Skeletal muscle cell (primary cell): ENCODE measurements around the gene COPS4.
"Not testable (repeated sequence)": the region's sequence is repeated elsewhere in the genome, so short reads cannot be mapped to it uniquely, and the experiment has no call there.

ENCODE experiments used
- DNase-seq: peaks from one replicate; pipeline ENCODE4 v3.0.0-alpha.2; 2010; ENCODE audit warnings: low read depth
- H3K4me3 ChIP-seq: 2 replicates; pipeline ENCODE4 v1.5.1; 2011; ENCODE audit warnings: low read depth, mild to moderate bottlenecking, control low read depth, low read length, moderate library complexity

COPS4 gene

GRCh38 chr4:83022724-83023450 is 12.1 kb upstream of the COPS4 start:
- DNase-seq, result peak; percentile 37

GRCh38 chr4:83023599-83023998 is 11.4 kb upstream of the COPS4 start:
- not testable (repeated sequence) for H3K4me3 ChIP-seq, DNase-seq

More at GRCh38 chr4:83022724-83023450, 12.1 kb upstream of the COPS4 start:
- H3K4me3 ChIP-seq, result no peak overlapping the region

DNA sequence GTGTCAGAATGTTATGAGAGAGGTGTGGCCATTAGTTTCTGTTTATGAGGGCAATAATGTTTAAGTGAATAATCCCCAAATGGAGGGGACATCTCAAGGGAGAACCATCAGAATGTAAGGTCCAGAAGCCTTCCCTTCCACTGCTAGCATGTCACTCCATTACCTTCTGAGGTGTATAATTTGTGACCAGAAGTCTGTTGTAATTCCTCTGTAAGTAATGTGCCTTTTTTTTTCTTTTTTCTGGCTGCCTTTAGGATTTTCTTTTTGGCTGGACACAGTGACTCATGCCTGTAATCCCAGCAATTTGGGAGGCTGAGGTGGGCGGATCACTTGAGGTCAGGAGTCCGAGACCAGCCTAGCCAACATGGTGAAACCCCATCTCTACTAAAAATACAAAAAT is 10.8 kb upstream of the COPS4 start:
- H3K4me3 ChIP-seq, result no peak overlapping the region
- DNase-seq, result no peak

GRCh38 chr4:83025563-83025962 is 9.4 kb upstream of the COPS4 start:
- no peak overlapping the region for H3K4me3 ChIP-seq
- DNase-seq, result no peak

- no peak overlapping the region for H3K4me3 ChIP-seq
- DNase-seq, result no peak
Measured at GRCh38 chr4:83028976-83029375, 6.0 kb upstream of the COPS4 start.

DNA sequence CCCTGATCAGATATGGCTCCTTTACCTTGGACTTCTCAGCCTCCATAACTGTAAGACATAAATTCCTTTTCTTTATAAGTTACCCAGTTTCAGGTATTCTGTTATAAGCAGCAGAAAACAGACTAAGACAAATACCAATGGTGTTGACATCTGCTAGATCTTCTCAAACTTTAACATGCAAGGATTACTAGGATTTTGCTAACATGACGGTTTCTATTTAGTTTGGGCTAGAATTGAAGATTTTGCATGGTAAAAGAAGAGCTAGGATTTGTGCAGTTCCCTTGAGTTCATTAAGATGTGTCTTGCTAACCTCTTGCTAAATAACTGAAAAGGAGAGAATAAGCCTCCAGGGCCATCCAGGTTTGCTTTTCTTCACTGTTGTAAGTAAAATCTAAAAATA is 5.3 kb upstream of the COPS4 start:
- H3K4me3 ChIP-seq, result no peak overlapping the region
- DNase-seq, result no peak

DNA sequence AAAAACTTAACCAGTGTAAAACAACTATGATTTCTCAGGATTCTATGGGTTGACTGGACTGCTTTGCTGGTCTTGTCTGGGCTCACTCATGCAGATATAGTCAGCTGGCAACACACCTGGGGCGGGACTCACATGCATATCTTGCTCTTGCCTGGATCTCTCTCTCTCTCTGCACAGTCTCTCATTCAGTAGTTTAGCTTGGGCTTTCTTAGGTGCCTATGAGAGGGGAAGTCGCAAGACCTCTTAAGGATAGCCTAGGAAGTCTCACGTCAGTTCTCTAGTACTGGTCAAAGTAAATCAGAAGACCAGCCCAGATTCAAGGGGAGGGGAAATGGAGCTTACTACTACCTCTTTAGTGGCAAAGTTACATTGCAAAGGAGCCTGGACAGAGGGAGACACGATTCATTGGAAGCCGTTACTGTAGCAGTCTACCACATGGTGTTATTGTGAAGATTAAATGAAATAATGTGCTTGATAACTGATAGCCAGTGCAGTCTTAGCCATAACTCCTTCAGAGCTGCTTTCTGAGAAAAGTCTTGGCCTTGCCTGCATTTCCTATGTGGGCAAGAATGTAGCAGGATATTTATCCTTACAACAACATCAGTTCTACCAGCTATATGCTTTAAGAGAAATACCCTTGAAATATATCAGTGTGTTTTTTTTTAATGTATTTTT is 2.1 kb downstream of the COPS4 start:
- H3K4me3 ChIP-seq, result no peak overlapping the region
- no peak for DNase-seq

DNA sequence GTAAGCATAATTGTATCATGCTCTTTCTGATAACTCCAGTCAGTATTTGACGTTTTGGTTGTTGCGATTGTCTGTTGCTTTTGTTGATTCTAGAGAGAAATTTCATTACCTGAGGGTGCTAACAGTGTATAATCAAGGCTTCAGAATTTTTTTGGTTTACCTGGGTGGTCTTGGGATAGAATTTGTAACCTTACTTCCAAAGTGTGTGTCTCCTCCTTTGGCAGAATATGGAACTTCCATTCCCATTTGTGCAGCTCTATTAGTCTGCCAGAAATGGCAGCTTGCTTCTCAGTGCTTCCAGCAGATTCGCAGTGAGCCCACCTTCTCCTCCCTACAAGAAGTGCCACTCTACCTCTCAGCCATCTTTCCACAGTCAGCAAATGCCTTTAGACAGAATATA is 5.3 kb downstream of the COPS4 start:
- no peak overlapping the region for H3K4me3 ChIP-seq
- DNase-seq, result no peak

GRCh38 chr4:83043157-83043556 is 8.2 kb downstream of the COPS4 start:
- not testable (repeated sequence) for DNase-seq

DNA sequence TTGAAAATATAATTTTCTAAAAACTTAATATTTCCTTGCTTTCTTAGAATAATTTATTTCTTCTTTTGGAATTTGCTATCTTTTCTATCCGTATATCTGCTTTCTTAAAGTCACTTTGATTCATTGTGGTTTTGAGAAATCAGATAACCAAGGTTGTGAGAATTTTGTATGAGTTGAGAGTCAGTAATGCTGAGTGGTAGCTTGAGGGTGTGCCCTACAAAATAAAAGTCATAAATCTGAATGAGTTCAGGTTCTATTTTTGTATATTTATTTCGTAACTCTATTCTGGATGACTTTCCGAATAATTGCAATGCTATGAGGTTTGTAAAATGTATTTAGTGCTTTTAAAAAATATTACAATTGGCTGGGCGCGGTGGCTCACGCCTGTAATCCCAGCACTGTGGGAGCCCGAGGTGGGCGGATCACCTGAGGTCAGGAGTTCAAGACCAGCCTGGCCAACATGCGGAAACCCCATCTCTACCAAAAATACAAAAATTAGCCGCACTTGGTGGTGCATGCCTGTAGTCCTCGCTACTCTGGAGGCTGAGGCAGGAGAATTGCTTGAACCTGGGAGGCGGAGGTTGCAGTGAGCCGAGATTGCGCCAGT is 8.9 kb downstream of the COPS4 start:
- DNase-seq, result no peak
- H3K4me3 ChIP-seq, result no peak overlapping the region

More at GRCh38 chr4:83043157-83043556, 8.2 kb downstream of the COPS4 start:
- not testable (repeated sequence) for H3K4me3 ChIP-seq

- DNase-seq, result no peak
- H3K4me3 ChIP-seq, result no peak overlapping the region
Measured at GRCh38 chr4:83046693-83047473, 11.9 kb downstream of the COPS4 start.

DNA sequence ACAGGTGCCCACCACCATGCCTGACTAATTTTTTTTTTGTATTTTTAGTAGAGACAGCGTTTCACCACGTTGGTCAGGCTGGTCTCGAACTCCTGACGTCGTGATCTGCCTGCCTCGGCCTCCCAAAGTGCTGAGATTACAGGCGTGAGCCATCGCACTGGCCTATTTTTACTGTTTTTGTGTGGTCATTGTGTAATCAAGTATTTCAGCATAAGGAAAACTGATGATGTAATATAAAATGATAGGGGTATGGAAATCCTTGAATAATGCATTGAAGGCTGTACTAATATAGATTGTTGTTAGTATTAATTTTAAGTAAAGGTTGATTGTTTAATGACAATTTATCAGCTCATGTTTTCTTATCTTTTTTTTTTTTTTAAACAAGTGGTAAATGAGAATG is 13.8 kb downstream of the COPS4 start:
- not testable (repeated sequence) for DNase-seq, H3K4me3 ChIP-seq

- H3K4me3 ChIP-seq, result no peak overlapping the region
- DNase-seq, result no peak
Measured at GRCh38 chr4:83054928-83055327, 19.9 kb downstream of the COPS4 start.

GRCh38 chr4:83062739-83063138 is 27.8 kb downstream of the COPS4 start:
- DNase-seq, result no peak
- no peak overlapping the region for H3K4me3 ChIP-seq

DNA sequence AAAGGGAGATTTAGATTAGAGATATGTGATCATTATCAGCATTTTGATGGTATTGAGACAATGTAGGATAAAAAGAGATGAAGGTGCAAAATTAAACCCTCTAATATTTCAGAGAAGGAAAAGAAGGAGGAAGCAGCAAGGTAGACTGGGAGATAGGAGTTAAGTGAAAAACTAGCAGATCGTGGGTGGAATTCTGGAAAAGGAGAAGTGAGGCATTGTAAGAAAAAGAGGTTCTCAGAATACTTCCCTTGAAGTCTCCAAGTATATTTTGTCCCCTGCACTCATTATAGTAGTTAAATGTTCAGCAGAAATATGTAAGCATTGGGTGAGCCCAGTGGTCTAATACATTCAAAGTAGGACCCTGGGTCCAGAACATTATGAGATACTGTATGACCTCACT is 30.3 kb downstream of the COPS4 start:
- no peak overlapping the region for H3K4me3 ChIP-seq
- DNase-seq, result no peak

DNA sequence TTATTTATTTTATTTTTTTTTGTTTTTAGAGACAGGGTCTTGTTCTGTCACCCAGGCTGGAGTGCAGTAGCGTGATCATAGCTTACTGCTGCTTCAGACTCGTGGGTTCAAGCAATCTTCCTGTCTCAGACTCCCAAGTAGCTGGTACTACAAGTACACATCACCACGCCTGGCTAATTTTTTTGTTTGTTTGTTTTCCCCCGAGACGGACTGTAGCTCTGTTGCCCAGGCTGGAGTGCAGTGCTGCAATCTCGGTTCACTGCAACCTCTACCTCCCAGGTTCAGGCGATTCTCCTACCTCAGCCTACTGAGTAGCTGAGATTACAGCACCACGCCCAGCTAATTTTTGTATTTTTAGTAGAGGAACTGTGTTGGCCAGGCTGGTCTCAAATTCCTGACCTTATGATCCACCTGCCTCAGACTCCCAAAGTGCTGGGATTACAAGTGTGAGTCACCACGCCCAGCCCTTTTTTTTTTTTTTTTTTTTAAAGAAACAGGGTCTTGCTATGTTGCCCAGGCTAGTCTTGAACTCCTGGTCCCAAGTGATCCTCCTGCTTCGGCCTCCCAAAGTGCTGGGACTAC is 32.2 kb downstream of the COPS4 start:
- no peak for DNase-seq
- H3K4me3 ChIP-seq, result no peak overlapping the region

DNA sequence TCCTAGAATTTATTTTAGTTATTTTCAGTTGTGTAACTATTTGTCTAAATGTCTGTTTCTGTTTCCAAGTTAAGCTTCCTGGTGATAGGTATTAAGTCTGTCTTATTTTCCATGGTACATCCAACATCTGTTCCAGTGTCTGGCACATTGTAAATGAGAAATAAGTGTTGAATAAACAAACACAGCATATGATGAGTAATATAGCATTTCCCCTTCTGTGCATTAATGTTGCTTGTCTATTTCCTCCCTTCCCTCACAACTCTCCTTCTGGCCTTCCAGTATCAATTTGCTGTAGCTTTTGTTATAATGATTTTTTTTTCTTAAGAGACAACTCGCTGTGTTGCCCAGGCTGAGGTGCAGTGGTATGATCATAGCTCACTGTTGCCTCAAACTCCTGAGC is 36.1 kb downstream of the COPS4 start:
- no peak for DNase-seq
- no peak overlapping the region for H3K4me3 ChIP-seq

DNA sequence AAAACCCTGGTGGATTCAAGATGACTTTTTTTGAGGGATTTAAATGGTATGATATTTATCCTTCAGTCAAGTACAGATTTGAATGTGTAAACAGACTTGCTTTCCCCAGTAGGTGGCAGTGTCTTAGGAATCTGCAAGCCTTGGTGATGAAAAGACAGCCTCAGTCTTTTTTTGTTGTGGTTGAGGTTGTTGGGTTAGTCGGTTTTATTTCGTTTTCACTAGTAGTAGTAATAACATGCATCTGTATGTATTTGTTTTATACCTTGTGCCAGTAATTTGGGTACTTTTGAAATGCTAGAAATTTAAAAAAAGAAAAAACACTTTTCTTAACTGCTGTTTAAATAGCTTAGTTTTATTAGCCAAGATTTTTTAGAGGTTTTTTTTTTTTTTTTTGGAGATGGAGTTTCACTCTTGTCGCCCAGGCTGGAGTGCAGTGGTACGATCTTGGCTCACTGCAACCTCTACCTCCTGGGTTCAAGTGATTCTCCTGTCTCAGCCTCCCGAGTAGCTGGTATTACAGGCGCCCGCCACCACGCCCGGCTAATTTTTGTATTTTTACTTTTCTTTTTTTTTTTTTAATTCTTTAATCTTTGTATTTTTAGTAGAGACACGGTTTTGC is 39.2 kb downstream of the COPS4 start:
- H3K4me3 ChIP-seq, result no peak overlapping the region
- peak; percentile 65 for DNase-seq

DNA sequence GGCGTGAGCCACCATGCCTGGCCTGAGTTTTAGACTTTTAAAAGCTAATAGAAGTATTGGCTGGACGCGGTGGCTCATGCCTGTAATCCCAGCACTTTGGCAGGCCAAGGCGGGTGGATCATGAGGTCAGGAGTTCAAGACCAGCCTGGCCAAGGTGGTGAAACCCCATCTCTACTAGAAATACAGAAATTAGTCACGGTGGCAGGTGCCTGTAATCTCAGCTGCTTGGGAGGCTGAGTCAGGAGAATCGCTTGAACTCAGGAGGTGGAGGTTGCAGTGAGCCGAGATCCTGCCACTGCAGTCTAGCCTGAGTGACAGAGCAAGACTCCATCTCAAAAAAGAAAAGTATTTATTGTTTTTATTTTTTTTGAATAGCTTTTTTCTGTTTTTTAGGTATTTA is 39.8 kb downstream of the COPS4 start:
- H3K4me3 ChIP-seq, result not testable (repeated sequence)

More for the DNA sequence above, 39.8 kb downstream of the COPS4 start:
- not testable (repeated sequence) for DNase-seq
